Measurements from ENCODE around the gene SLC16A10. TPM values are rescaled to one million over a fixed set of nuclear protein-coding genes. Genes with fewer than 3 reads are reported as not detected.

Gene SLC16A10
- polyA plus RNA-seq, 4 donors, result 0.81 to 24.1 (median 4.3) TPM

DNA sequence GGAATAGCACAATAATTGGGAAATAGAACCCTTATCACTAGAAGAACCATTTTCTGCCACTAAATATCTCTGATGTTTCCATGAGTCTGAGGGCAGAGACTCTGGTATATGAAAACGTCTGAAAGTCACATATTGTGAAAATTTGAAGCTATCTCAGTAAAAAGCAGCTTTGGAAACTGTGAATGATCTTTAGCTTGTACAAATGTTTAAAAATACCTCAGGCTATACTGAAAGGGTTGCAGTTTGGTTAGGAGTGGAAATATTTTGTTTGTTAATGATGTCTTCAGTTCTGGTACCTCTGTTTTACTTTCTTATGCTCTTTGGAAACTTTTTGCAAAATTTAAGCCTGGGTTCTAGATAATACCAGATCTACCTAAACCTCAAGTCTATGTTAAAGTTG lies 135.0 kb downstream of the SLC16A10 start:
- H3K36me3 ChIP-seq (ENCODE audit: control insufficient read depth in 3 of 3, insufficient read depth in 2 of 3, low read depth in 1 of 3, low read length in 3 of 3), result peaks cover 0 to 14% (median 2%) of the 10 kb centered on the region in 3 donors
- WGBS, 3 donors, result 0 to 33% (median 2%) methylated on average over 1 of the region's 1 CpG
- H3K9me3 ChIP-seq (ENCODE audit: control insufficient read depth in 2 of 2, insufficient read depth in 1 of 2, low read depth in 1 of 2, low read length in 1 of 2), result no peaks in the 10 kb centered on the region
- no peaks in the 10 kb centered on the region for H3K4me1 ChIP-seq (ENCODE audit: control insufficient read depth in 3 of 3, insufficient read depth in 2 of 3, low read depth in 1 of 3, low read length in 2 of 3)
- DNase-seq (no peak), FAIRE-seq (no peak)
- H3K27me3 ChIP-seq (ENCODE audit: control insufficient read depth in 3 of 3, insufficient read depth in 3 of 3, low read length in 3 of 3), result no peaks in the 10 kb centered on the region
- H3K27ac ChIP-seq (ENCODE audit: low read depth in 1 of 3, low read length in 2 of 3), result no peak overlapping the region
- H3K4me3 ChIP-seq (ENCODE audit: low read depth in 1 of 3, low read length in 3 of 3), result no peak overlapping the region

DNA sequence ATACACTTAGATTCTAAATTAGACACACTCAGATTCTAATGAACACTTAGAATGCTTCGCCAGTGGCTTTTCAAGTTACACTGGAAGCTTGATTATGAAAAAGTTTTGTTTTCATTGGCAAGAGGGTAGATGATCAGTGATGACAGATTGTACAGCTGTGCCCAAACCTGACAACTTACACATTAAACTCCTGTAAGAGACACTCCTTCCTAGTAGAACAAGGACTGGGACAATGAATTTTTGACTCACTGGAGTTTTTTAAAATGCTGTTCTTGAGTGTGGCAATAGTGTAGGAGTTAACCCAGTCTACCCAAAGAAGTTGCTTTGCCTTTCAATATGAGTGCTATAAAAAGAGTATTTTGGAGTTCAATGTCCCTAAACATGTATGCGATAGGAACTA lies 140.8 kb downstream of the SLC16A10 start:
- Histone ChIP-seq H3K4me1 (ENCODE audit: control insufficient read depth in 3 of 3, insufficient read depth in 2 of 3, low read depth in 1 of 3, low read length in 2 of 3) (no peaks in the 10 kb centered on the region), H3K9me3 (ENCODE audit: control insufficient read depth in 2 of 2, insufficient read depth in 1 of 2, low read depth in 1 of 2, low read length in 1 of 2) (no peaks in the 10 kb centered on the region), H3K4me3 (ENCODE audit: low read depth in 1 of 3, low read length in 3 of 3) (no peak overlapping the region), H3K36me3 (ENCODE audit: control insufficient read depth in 3 of 3, insufficient read depth in 2 of 3, low read depth in 1 of 3, low read length in 3 of 3) (peaks cover 0 to 2% (median 0%) of the 10 kb centered on the region in 3 donors), H3K27ac (ENCODE audit: low read depth in 1 of 3, low read length in 2 of 3) (no peak overlapping the region), H3K27me3 (ENCODE audit: control insufficient read depth in 3 of 3, insufficient read depth in 3 of 3, low read length in 3 of 3) (no peaks in the 10 kb centered on the region)
- DNase-seq (no peak), FAIRE-seq (no peak)
- WGBS, 3 donors, result 88 to 96% (median 92%) methylated on average over 2 of the region's 2 CpGs

DNA sequence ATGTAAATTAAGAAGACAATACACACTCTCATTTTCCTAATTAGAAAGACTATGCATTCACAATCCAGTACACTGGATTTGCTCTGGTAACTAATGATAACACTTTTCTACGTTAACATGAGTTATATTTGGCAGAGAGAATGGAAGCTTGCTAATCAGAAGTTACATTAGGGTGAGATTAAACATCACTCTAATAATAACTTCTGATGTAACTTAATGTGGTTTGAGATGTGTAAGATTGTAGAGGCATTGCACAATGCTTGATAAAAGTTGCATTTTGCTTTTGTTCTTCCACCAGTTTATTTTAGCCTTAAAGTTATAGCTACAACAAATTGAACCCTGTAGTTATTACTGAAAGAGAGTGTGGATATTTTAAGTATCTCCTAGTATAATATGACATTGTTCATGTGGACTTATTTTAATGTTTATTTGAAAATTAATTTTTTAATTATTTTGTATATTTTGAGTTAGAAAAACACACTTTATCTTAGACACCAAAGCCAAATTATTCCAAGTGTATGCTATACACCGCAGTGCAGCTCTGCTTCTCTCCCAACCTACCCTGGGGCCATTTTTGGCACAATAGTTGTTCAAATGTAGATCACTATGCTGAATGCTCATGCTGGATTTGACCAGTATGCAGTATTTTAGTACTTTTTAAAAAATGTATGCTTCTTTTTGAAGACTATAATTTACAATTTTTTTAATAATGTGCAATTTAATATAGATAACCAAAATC lies 143.2 kb downstream of the SLC16A10 start:
- WGBS, 3 donors, result 60 to 70% (median 63%) methylated on average over 2 of the region's 2 CpGs
- Histone ChIP-seq H3K4me3 (ENCODE audit: low read depth in 1 of 3, low read length in 3 of 3) (no peak overlapping the region), H3K9me3 (ENCODE audit: control insufficient read depth in 2 of 2, insufficient read depth in 1 of 2, low read depth in 1 of 2, low read length in 1 of 2) (no peaks in the 10 kb centered on the region), H3K4me1 (ENCODE audit: control insufficient read depth in 3 of 3, insufficient read depth in 2 of 3, low read depth in 1 of 3, low read length in 2 of 3) (no peaks in the 10 kb centered on the region), H3K27me3 (ENCODE audit: control insufficient read depth in 3 of 3, insufficient read depth in 3 of 3, low read length in 3 of 3) (no peaks in the 10 kb centered on the region), H3K36me3 (ENCODE audit: control insufficient read depth in 3 of 3, insufficient read depth in 2 of 3, low read depth in 1 of 3, low read length in 3 of 3) (no peaks in the 10 kb centered on the region), H3K27ac (ENCODE audit: low read depth in 1 of 3, low read length in 2 of 3) (no peak overlapping the region)
- no peak for DNase-seq
- no peak for FAIRE-seq

DNA sequence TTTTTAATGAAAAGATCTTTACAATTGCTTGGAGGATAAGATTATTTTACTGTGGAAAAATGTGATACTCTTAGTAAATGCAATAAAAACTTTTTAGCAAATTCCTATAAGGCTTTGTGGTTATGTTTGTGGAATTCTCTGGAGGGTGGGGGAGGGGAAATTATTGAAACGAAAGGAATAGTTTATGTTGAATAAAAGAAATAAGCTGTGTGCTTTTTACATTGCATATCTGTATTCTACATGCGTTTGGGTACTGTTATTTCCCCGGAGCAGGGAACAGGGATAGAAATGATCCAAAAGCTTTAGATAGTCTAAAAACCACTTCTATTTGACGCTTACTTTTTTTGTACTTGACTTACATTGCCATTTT lies 143.8 kb downstream of the SLC16A10 start:
- Histone ChIP-seq H3K27me3 (ENCODE audit: control insufficient read depth in 3 of 3, insufficient read depth in 3 of 3, low read length in 3 of 3) (no peaks in the 10 kb centered on the region), H3K36me3 (ENCODE audit: control insufficient read depth in 3 of 3, insufficient read depth in 2 of 3, low read depth in 1 of 3, low read length in 3 of 3) (no peaks in the 10 kb centered on the region), H3K9me3 (ENCODE audit: control insufficient read depth in 2 of 2, insufficient read depth in 1 of 2, low read depth in 1 of 2, low read length in 1 of 2) (no peaks in the 10 kb centered on the region), H3K4me1 (ENCODE audit: control insufficient read depth in 3 of 3, insufficient read depth in 2 of 3, low read depth in 1 of 3, low read length in 2 of 3) (no peaks in the 10 kb centered on the region), H3K27ac (ENCODE audit: low read depth in 1 of 3, low read length in 2 of 3) (no peak overlapping the region), H3K4me3 (ENCODE audit: low read depth in 1 of 3, low read length in 3 of 3) (no peak overlapping the region)
- FAIRE-seq, result no peak
- 89 to 92% (median 91%) methylated on average over 4 of the region's 4 CpGs for WGBS, 3 donors
- no peak for DNase-seq

DNA sequence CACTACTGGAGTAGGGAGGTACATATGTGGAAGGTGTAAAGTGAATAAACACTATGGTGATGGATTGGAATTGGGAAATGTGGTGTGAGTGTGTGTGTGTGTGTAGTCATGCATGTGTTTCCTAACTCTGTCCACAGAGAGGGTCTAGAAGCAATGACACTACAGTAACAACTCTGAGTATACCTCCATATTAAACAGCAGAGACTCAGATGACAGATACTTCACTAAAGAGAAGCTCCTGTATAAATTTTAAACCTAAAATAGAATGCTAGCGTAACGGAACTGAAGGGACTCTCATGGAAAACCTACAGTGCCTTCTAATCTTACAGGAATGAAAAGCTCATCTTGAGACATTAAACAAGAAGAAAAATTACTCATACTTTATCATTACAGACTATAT lies 150.5 kb downstream of the SLC16A10 start:
- Histone ChIP-seq H3K27me3 (ENCODE audit: control insufficient read depth in 3 of 3, insufficient read depth in 3 of 3, low read length in 3 of 3) (no peaks in the 10 kb centered on the region), H3K36me3 (ENCODE audit: control insufficient read depth in 3 of 3, insufficient read depth in 2 of 3, low read depth in 1 of 3, low read length in 3 of 3) (no peaks in the 10 kb centered on the region), H3K4me1 (ENCODE audit: control insufficient read depth in 3 of 3, insufficient read depth in 2 of 3, low read depth in 1 of 3, low read length in 2 of 3) (no peaks in the 10 kb centered on the region), H3K4me3 (ENCODE audit: low read depth in 1 of 3, low read length in 3 of 3) (no peak overlapping the region), H3K9me3 (ENCODE audit: control insufficient read depth in 2 of 2, insufficient read depth in 1 of 2, low read depth in 1 of 2, low read length in 1 of 2) (no peaks in the 10 kb centered on the region), H3K27ac (ENCODE audit: low read depth in 1 of 3, low read length in 2 of 3) (no peak overlapping the region)
- FAIRE-seq (no peak), DNase-seq (no peak)
- WGBS, 3 donors, result 91 to 100% (median 96%) methylated on average over 2 of the region's 2 CpGs

DNA sequence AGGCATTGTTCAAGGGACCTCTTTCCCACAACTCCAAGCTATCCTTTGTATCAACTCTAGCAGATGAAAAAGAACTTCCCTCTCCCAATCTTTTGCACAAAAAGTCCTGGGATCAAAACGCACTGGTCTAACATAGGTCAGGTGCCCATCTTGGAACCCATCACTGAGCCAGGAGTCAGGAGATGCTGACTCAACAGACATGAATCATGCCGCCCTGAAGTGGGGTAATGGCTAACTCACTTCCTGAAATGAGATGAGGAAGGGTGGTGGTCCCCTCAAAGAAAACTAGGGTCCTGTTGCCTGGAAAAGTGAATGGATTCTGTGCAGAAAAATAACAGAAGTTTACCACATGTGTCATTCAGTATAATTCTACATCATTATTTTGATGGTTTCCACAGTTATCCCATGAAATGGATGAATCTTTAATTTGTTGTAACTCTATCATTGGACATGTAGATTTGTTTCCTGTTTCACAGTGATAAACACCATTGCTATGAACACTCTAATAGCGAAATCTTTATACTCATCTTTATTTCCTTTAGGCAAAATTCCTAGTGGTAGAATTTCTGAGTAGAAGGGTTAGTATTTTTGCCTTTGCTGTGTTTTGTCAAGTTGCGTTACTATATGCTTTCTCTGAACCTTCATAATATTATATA lies 151.3 kb downstream of the SLC16A10 start:
- H3K9me3 ChIP-seq (ENCODE audit: control insufficient read depth in 2 of 2, insufficient read depth in 1 of 2, low read depth in 1 of 2, low read length in 1 of 2), result no peaks in the 10 kb centered on the region
- WGBS, 3 donors, result 69 to 76% (median 74%) methylated on average over 4 of the region's 4 CpGs
- no peaks in the 10 kb centered on the region for H3K36me3 ChIP-seq (ENCODE audit: control insufficient read depth in 3 of 3, insufficient read depth in 2 of 3, low read depth in 1 of 3, low read length in 3 of 3)
- DNase-seq, result no peak
- H3K4me1 ChIP-seq (ENCODE audit: control insufficient read depth in 3 of 3, insufficient read depth in 2 of 3, low read depth in 1 of 3, low read length in 2 of 3), result no peaks in the 10 kb centered on the region
- H3K27ac ChIP-seq (ENCODE audit: low read depth in 1 of 3, low read length in 2 of 3), result no peak overlapping the region
- FAIRE-seq, result no peak
- H3K4me3 ChIP-seq (ENCODE audit: low read depth in 1 of 3, low read length in 3 of 3), result no peak overlapping the region
- H3K27me3 ChIP-seq (ENCODE audit: control insufficient read depth in 3 of 3, insufficient read depth in 3 of 3, low read length in 3 of 3), result no peaks in the 10 kb centered on the region

DNA sequence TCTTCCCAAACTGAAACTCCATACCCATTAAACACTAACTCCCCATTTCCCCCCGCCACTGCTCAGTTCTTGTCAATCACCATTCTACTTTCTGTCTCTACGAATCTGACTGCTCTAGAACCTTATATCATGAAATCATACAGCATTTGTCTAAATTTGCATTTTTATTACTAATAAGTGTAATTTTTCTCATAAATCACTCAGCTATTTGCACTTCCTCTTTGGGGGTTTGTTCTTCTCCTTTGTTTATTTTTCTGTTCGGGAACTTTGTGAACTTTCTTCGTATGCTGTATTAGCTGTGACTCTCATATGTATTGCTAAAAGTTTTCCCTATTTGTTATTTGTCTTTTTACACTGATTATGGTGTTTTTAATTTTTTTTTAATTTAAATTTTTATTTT lies 152.2 kb downstream of the SLC16A10 start:
- no peaks in the 10 kb centered on the region for H3K27me3 ChIP-seq (ENCODE audit: control insufficient read depth in 3 of 3, insufficient read depth in 3 of 3, low read length in 3 of 3)
- H3K4me3 ChIP-seq (ENCODE audit: low read depth in 1 of 3, low read length in 3 of 3), result no peak overlapping the region
- no peak overlapping the region for H3K27ac ChIP-seq (ENCODE audit: low read depth in 1 of 3, low read length in 2 of 3)
- FAIRE-seq, result no peak
- DNase-seq, result no peak
- 52 to 82% (median 64%) methylated on average over 4 of the region's 4 CpGs for WGBS, 3 donors
- H3K9me3 ChIP-seq (ENCODE audit: control insufficient read depth in 2 of 2, insufficient read depth in 1 of 2, low read depth in 1 of 2, low read length in 1 of 2), result no peaks in the 10 kb centered on the region
- H3K36me3 ChIP-seq (ENCODE audit: control insufficient read depth in 3 of 3, insufficient read depth in 2 of 3, low read depth in 1 of 3, low read length in 3 of 3), result no peaks in the 10 kb centered on the region
- H3K4me1 ChIP-seq (ENCODE audit: control insufficient read depth in 3 of 3, insufficient read depth in 2 of 3, low read depth in 1 of 3, low read length in 2 of 3), result no peaks in the 10 kb centered on the region

DNA sequence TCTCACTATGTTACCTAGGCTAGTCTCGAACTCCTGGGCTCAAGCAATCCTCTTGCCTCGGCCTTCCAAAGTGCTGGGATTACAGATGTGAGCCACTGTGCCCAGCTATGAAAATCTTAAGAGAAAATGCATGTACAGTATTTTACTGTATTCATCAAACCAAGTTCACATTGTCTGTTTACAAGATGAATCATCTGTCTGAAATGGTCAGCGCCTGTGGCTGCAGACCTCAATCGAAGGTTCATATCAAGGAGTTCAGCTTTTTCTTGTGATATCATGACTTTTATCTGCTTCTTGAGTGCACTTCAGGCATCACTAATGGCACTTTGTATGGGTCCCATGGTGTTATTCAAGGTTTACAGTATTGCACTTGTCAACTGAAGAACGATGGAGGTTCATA lies 155.1 kb downstream of the SLC16A10 start:
- H3K36me3 ChIP-seq (ENCODE audit: control insufficient read depth in 3 of 3, insufficient read depth in 2 of 3, low read depth in 1 of 3, low read length in 3 of 3), result no peaks in the 10 kb centered on the region
- H3K27ac ChIP-seq (ENCODE audit: low read depth in 1 of 3, low read length in 2 of 3), result no peak overlapping the region
- DNase-seq (no peak), FAIRE-seq (no peak)
- H3K9me3 ChIP-seq (ENCODE audit: control insufficient read depth in 2 of 2, insufficient read depth in 1 of 2, low read depth in 1 of 2, low read length in 1 of 2), result no peaks in the 10 kb centered on the region
- H3K27me3 ChIP-seq (ENCODE audit: control insufficient read depth in 3 of 3, insufficient read depth in 3 of 3, low read length in 3 of 3), result no peaks in the 10 kb centered on the region
- H3K4me1 ChIP-seq (ENCODE audit: control insufficient read depth in 3 of 3, insufficient read depth in 2 of 3, low read depth in 1 of 3, low read length in 2 of 3), result no peaks in the 10 kb centered on the region
- 85 to 92% (median 86%) methylated on average over 5 of the region's 5 CpGs for WGBS, 3 donors
- no peak overlapping the region for H3K4me3 ChIP-seq (ENCODE audit: low read depth in 1 of 3, low read length in 3 of 3)

DNA sequence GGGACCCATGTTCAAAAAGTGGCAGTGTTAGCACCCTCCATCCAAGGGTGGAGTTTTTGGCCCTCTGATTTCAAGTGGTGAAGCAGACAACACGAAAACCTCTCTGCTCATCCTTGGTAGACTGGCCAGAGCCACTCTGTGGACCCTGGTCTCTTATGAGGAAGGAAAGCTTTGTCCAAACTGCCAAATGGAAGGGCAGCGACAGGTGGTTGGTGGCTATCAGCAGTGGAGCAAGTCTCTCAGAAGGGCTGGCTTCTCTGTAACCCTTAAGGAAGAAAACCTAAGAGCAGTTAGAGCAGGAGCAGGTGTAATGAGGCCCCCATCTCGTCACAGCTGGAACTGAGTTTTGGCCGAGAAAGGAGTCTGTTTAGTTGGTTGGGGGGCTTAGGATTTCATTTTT lies 155.8 kb downstream of the SLC16A10 start:
- no peak for FAIRE-seq
- no peaks in the 10 kb centered on the region for H3K27me3 ChIP-seq (ENCODE audit: control insufficient read depth in 3 of 3, insufficient read depth in 3 of 3, low read length in 3 of 3)

More for the DNA sequence above, 155.8 kb downstream of the SLC16A10 start:
- no peaks in the 10 kb centered on the region for H3K4me1 ChIP-seq (ENCODE audit: control insufficient read depth in 3 of 3, insufficient read depth in 2 of 3, low read depth in 1 of 3, low read length in 2 of 3)
- H3K36me3 ChIP-seq (ENCODE audit: control insufficient read depth in 3 of 3, insufficient read depth in 2 of 3, low read depth in 1 of 3, low read length in 3 of 3), result no peaks in the 10 kb centered on the region
- DNase-seq, result no peak
- 81 to 83% (median 81%) methylated on average over 4 of the region's 4 CpGs for WGBS, 3 donors
- no peak overlapping the region for H3K27ac ChIP-seq (ENCODE audit: low read depth in 1 of 3, low read length in 2 of 3)
- H3K4me3 ChIP-seq (ENCODE audit: low read depth in 1 of 3, low read length in 3 of 3), result no peak overlapping the region
- no peaks in the 10 kb centered on the region for H3K9me3 ChIP-seq (ENCODE audit: control insufficient read depth in 2 of 2, insufficient read depth in 1 of 2, low read depth in 1 of 2, low read length in 1 of 2)
